NCI-H2196 treated with DMSO at 0.1 percent for 48 hours (cell line): Measurements from ENCODE around the gene KCNC4.

ENCODE experiments used
- DNase-seq: peaks from one replicate; lab custom pipeline; 2025; ENCODE audit not compliant: unreplicated experiment; lab: John Stamatoyannopoulos, UW

KCNC4 gene

DNA sequence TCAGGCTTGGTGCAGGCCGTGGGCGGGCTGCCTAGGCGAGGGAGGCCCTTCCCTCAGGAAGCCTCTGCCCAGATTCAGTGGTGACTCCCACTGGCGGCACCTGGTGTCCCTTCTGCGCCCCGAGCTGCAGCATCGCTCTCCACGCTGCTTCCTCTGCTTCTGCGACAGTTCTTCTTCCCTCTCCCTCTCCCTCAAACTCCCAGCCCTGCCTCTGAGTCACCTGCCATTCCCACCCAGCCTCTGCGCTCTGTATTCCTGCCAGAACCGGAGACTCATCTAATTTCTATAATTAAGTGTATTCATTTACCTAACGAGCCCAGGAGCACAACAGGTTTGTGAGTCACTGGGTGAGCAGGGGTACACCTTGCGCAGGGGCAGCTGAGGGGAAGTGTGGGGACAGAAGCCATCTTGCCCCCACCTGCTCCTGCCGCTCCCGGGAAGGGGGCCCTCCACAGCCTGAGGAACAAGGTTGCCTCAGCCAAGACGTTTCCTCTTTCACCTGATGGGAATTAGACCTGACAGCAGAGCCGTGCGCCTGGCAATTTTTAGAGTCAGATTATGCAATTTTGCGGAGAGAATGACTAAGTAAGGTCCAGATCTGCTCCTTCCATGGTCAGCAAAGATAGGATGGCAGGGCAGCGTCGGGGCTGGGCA is 19.4 kb downstream of the KCNC4 start:
- DNase-seq = no peak

GRCh38 chr1:110230381-110231199 is 20.5 kb downstream of the KCNC4 start:
- no peak for DNase-seq

GRCh38 chr1:110233861-110234260 is 23.7 kb downstream of the KCNC4 start:
- DNase-seq = peak; percentile 25

DNA sequence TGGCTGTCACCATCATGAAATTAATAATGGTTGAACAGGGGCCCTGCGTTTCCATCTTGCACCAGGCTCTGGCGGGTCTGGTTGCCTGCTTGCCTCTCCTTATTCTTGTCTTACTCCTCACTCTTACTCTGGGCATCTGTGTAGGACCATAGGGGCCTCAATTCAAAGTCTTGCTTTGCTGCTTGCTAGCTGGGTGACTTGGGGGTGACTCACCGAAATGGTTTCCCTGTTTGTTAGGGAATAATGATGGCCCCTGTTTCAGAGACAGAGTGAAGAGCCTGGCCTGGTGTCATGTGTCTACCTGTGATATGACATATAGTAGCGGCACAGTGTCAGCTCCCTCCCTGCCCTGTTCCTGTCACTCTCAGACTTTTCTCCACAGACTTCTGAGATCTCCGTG is 24.6 kb downstream of the KCNC4 start:
- no peak for DNase-seq

DNA sequence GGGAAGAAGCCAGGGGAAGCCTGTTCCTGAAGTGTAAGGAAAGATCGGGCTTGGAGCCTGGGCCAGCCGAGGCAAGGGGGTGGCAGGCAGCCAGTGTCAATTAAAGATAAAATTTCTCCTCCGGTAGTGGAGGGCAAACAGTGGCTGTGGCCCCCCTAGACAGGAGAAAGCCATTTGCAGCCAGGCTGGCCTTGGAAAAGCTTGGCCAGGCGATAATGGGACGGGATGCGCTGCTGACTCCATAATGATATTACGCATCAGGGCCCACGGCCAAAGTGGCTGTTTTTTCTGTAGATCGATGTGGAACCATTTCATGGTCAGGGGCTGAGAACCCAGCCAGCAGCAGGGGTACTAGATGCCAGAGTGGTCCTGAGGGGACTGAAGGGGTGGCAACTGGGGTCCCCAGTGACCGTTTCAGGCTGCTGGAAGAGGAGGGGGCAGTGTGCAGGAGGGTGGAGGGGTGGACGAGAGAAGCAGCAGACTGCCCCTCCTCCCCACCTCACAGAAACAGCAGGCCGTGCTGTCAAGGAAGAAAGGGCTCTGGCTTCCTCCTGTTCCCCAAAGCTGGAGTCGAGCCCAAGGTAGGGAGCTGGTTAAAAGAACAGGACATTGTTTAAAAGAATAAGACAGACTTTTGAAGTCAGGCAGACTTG is 25.2 kb downstream of the KCNC4 start:
- DNase-seq = no peak

- DNase-seq = no peak
Observed at GRCh38 chr1:110235834-110236682, 25.9 kb downstream of the KCNC4 start.

DNA sequence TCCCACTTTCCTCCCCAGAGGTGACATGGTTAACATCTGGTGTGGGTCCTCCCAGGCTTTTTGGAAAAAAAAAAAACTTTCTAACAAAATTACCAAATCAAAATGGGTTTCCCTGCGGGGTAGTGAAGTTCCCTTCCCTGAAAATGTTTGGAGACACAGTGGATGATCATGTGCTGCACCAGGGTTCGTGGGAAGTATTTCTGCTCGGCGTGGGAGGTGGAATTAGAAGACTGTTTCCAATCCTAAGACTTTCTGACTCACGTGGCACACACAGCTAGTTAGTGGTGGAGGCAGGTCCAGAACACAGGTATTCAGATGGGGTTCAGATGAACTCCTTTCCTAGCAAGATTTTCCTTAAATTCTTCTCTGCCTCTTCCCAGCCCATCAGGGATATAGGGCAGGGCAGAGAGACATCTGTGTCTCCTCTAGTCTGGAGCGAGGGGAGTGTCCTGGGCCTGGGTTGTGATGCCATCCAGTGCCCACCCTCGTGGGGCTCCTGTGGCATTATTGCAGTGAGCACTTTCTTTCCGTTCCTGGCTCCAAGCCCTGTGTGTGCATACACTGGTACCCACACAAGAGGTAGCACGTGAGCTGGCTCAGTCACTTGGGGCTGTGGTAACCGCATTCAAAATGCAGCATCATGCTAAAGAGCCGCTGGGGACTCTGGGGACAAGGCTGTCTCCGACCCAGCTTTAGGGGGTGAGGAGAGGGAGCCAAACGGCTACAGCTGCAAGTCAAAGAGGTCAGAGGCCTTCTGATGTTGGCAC is 27.5 kb downstream of the KCNC4 start:
- no peak for DNase-seq

GRCh38 chr1:110239441-110240430 is 29.6 kb downstream of the KCNC4 start:
- DNase-seq = no peak

DNA sequence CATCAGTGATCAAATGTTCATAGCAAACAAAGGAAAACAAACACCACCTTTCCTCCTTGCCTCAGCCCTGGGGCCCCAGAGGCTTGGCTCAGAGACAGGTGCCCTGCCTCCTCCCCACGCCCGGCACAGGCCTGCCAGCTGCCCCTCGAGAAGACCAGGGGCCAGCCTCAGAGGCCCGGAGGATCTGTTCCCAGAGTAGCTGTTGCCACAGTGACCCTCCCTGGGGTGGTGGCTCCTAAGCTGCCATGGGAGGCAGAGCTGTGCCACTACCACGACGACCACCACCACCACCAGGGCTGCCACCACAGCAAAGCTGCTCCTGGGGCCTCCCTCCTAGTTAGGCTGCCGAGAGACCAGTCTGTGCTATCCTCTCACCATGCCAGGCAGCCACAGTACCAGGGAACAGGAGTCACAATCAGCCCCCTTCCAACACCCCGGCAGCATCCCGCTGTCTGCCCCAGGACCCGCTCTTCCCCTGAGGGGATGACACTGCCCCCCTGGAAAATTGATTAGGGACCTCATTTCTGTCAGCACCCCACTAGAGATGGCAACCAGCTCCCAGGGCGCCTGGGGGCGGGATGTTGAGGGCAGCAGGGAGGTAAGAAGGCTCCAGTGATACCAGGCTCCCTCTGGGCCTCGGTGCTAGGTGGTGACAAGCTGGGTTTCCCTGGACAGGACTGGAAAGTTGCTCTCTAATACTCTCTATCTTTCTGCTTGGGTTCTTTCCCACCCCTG is 30.5 kb downstream of the KCNC4 start:
- DNase-seq = peak; percentile 40

GRCh38 chr1:110241516-110241915 is 31.4 kb downstream of the KCNC4 start:
- DNase-seq = no peak

- no peak for DNase-seq
Observed at GRCh38 chr1:110242062-110242461, 31.9 kb downstream of the KCNC4 start.

DNA sequence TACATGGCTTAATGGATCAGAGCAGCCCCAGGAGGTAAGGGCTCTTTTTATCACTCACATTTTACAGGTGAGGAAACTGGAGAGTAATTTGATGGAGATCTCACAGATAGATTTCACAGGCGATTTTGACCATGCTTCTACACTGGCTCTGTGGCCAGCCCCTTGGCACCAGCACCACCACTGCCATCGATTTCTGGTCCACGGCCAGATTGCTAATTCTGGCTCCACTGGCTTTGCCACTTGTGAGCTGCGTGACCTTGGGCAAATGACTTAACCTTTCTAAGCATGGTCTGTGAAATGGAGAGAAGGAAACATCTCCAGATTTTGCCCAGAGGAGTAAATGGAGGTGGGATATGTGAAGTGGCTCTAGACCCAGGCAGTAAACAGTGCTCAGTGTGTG is 32.6 kb downstream of the KCNC4 start:
- no peak for DNase-seq

DNA sequence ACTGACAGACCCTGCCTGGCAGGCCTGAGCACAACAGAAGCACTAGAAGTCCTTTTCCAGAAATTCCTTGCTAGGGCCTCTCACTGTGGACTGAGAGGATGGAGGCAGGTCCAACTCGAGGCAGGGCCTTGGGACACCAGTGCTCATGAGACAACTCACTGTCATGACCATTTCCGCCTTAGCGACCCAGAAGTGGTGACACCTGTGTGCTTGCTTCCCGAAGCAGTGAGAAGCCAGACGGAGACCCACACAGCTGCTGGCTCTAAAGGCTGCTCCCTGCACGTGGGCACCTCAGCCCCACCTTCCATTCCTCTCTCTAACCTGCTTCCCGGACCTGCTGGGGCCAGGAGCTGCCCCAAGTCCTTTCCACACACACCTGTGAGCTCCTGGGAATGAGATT is 33.0 kb downstream of the KCNC4 start:
- DNase-seq = no peak

DNA sequence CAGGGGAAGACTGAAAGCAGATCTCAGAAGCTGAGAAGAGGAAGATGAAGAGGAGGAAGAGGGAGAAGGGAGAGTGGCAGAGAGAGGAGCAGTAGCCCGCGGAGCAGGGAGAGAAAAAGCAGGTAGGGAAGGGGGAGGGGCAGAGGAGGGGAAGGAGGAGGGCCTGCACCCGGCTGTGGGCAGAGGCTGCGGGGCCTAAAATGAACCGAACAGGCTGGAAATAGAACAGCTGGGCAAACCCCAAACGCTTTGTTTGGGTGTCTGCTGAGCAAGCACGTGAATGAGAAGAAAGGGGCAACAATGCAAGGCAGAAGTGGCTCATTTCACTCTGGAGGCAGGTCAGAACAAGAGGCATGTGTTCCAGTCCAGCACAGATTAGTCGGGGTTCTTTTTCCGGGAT is 33.5 kb downstream of the KCNC4 start:
- DNase-seq = no peak

GRCh38 chr1:110245876-110246620 is 35.9 kb downstream of the KCNC4 start:
- DNase-seq = no peak

GRCh38 chr1:110248746-110249145 is 38.6 kb downstream of the KCNC4 start:
- DNase-seq = no peak

GRCh38 chr1:110249256-110249655 is 39.1 kb downstream of the KCNC4 start:
- DNase-seq = no peak

DNA sequence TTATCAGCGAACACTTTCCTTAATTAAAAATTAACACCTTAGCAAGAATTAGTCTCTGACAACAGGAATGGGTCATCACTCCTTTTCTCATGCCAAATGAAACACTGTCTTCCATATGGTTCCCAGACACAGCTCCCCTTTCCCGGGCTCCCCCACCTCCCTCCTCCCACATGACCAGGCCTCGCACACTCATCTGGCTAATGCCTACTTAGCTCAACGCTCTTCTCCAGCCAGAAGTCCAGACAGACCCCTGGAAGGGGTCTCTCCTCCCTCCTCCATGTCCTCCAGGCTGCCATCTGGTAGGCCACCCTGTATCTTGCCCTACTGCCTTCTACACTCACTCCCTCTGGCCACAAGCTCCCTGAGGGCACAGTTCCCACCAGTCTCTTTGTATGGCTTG is 39.9 kb downstream of the KCNC4 start:
- no peak for DNase-seq
